IPS-18c (cell line): Measurements from ENCODE around the gene ATG9B.

Experiments
- H3K4me3 ChIP-seq: 2 replicates; pipeline ENCODE4 v1.7.0; 2013; ENCODE audit warnings: low read depth, mild to moderate bottlenecking, low read length, moderate library complexity; ENCODE audit not compliant: insufficient read depth
- H3K9me3 ChIP-seq: one replicate; pipeline ENCODE4 v1.6.1; 2013; ENCODE audit warnings: mild to moderate bottlenecking, low read length, moderate library complexity; ENCODE audit not compliant: control insufficient read depth, insufficient read depth

Gene ATG9B

GRCh38 chr7:150968734-150969372 is 55.4 kb downstream of the ATG9B start:
- Histone ChIP-seq H3K9me3 (no peaks in the 10 kb centered on the region), H3K4me3 (no peak overlapping the region)

GRCh38 chr7:150968056-150968733 is 56.1 kb downstream of the ATG9B start:
- no peaks in the 10 kb centered on the region for H3K9me3 ChIP-seq
- H3K4me3 ChIP-seq: no peak overlapping the region

DNA sequence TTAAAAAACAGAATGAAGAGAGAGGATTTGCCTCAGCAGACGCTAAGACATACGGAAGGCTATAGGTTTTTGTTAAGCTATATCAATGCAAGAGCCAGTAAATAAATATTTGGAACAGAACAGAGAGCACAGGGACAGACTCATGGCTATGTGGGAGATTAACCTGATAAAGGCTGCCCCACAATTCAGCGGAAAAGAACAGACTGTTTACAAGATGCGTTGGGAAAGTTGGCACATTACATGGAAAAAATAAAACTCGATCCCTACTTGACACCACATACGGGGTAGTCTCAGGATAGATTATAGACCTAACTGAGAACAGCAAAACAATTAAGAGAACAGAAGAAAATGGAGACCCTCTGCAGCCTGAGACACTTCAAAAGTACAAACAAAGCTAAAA is 56.9 kb downstream of the ATG9B start:
- H3K9me3 ChIP-seq: no peaks in the 10 kb centered on the region

DNA sequence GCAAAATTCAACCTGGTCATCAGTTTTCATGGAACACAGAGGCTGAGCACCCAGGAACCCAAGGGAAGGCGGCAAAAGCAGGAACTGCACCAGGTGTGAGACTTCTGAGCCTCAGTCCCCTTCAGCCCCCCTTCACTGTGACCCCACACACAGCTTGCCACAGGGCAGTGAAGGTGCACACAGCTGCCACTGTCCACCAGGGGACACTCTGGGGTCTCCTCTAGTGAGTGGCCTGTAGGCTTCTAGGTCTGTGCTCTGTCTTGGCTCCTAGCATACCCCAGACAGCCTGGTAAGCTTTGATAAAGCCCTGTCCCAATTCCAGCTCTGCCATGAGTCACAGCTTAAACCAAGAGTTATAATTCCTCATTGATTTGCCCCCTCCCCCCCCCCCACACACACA is 58.3 kb downstream of the ATG9B start:
- Histone ChIP-seq H3K9me3 (no peaks in the 10 kb centered on the region), H3K4me3 (no peak overlapping the region)

More for the DNA sequence above, 56.9 kb downstream of the ATG9B start:
- no peak overlapping the region for H3K4me3 ChIP-seq

- no peaks in the 10 kb centered on the region for H3K9me3 ChIP-seq
- H3K4me3 ChIP-seq: no peak overlapping the region
Measured at GRCh38 chr7:150965273-150965830, 58.9 kb downstream of the ATG9B start.
